ENCODE results near the gene SLC4A4. TPM values are rescaled to one million over a fixed set of nuclear protein-coding genes. Genes with fewer than 3 reads are reported as not detected.

SLC4A4 gene
- total and polyA plus RNA-seq, 2 of the 13 experiments (the other 11 are each of a cell fraction or from before 2014, with no cell fraction given): 0.01 TPM; not detected in 1

DNA sequence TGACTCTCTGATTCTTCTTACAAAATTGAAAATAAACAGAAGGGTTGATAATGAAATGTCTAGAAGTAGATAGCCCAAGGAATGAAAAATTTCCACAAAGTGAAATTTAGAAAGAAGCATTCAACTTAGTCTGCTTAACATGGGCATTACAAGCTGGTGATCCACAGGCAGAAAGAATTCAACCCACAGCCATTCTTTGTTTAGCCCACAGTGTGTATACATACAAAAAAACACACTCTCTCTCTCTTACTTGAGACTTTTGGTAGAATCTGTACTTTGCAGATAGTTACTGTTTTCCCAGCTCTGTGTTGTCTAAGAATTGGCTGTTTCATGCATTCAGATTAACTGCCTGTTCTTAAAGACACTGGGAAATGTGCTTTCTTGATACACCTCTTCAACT lies 159.8 kb downstream of the SLC4A4 start:
- intact Hi-C loops (cut with micrococcal nuclease; ENCODE audit: unreplicated experiment): no loop called here

More for the DNA sequence above, 159.8 kb downstream of the SLC4A4 start:
- ATAC-seq (no peak), FAIRE-seq (no peak), DNase-seq (ENCODE audit: low spot score) (no peak)
- BruUV-seq (replicated peaks): no TSS peak
- Histone ChIP-seq H3K4me3 (replicated peaks in 1 of 3; ENCODE audit: insufficient read depth in 1 of 3, low read depth in 2 of 3, low read length in 3 of 3) (no peak overlapping the region), H3K27me3 (ENCODE audit: control insufficient read depth in 1 of 2, insufficient read depth in 2 of 2, low read length in 2 of 2) (no peaks in the 10 kb centered on the region), H4K20me1 (ENCODE audit: insufficient read depth, low read length) (no peaks in the 10 kb centered on the region), H3K36me3 (replicated peaks in 1 of 2; ENCODE audit: control insufficient read depth in 1 of 2, insufficient read depth in 2 of 2, low read length in 2 of 2) (no peaks in the 10 kb centered on the region), H3K79me2 (ENCODE audit: insufficient read depth, low read length) (no peaks in the 10 kb centered on the region), H3K9ac (ENCODE audit: insufficient read depth, low read depth, low read length) (no peak overlapping the region), H3K27ac (ENCODE audit: extremely low read length, insufficient read depth, low read length) (no peak overlapping the region), H3K4me1 (ENCODE audit: insufficient read depth, low read length) (no peaks in the 10 kb centered on the region), H3K4me2 (ENCODE audit: low read depth, low read length) (no peak overlapping the region), H2AFZ (ENCODE audit: low read length) (no peak overlapping the region), H3K9me3 (ENCODE audit: low read length) (no peaks in the 10 kb centered on the region)
- in situ Hi-C loops (cut with HindIII; ENCODE audit: extremely low pct_ligation_motif_present, low pct_unique_long_range_greater_than_20kb): no loop called here
- POLR2A ChIA-PET: no interaction called here
- no peak for TF ChIP-seq MTA1 (CRISPR knock-in tag; IDR thresholded peaks at IDR 0.05; ENCODE audit: borderline replicate concordance)
- TF ChIP-seq FOXM1 (CRISPR knock-in tag; IDR thresholded peaks at IDR 0.05): no peak
- TF ChIP-seq MBD4 (IDR thresholded peaks at IDR 0.05; ENCODE audit: borderline replicate concordance, low read length): no peak
- no peak for TF ChIP-seq SCMH1 (CRISPR knock-in tag; IDR thresholded peaks at IDR 0.05; ENCODE audit: borderline replicate concordance)
- no peak for TF ChIP-seq KDM3A (CRISPR knock-in tag; IDR thresholded peaks at IDR 0.05; ENCODE audit: low read depth)
- TF ChIP-seq NFKB2 (CRISPR knock-in tag; IDR thresholded peaks at IDR 0.05; ENCODE audit: borderline replicate concordance): no peak
- TF ChIP-seq ZNF547 (CRISPR knock-in tag; IDR thresholded peaks at IDR 0.05): no peak
- no peak for TF ChIP-seq ZBTB49 (CRISPR knock-in tag; IDR thresholded peaks at IDR 0.05; ENCODE audit: borderline replicate concordance)
- TF ChIP-seq ATF1 (CRISPR knock-in tag; IDR thresholded peaks at IDR 0.05): no peak
- TF ChIP-seq CENPX (CRISPR knock-in tag; IDR thresholded peaks at IDR 0.05): no peak
- no peak for TF ChIP-seq KMT2A (CRISPR knock-in tag; IDR thresholded peaks at IDR 0.05)
- no peak for TF ChIP-seq JUN (CRISPR knock-in tag; IDR thresholded peaks at IDR 0.05)
- no peak for TF ChIP-seq YEATS2 (CRISPR knock-in tag; IDR thresholded peaks at IDR 0.05; ENCODE audit: borderline replicate concordance)
- no peak for TF ChIP-seq ZBTB26 (CRISPR knock-in tag; IDR thresholded peaks at IDR 0.05; ENCODE audit: borderline replicate concordance)
- TF ChIP-seq ZNF274 (CRISPR knock-in tag; IDR thresholded peaks at IDR 0.05): no peak
- CTCF ChIA-PET (ENCODE audit: low intra/inter-chr PET ratio, low total read pairs): no interaction called here

Measured in HepG2 (cell line).